A673 (cell line): ENCODE measurements around the gene DDAH1.

Experiments
- CTCF ChIP-seq: fragments of 300-800, 200-600 bp; sonication (generic); conservative IDR thresholded peaks from 2 replicates; pipeline ENCODE4 v1.5.1; 2017; ENCODE audit warnings: low read depth, mild to moderate bottlenecking, antibody characterized with exemption, low read length, moderate library complexity, mixed read lengths
- EZH2 ChIP-seq: fragments of 200-600 bp; sonication (generic); IDR thresholded peaks from 2 replicates; pipeline ENCODE4 v1.6.1; 2017; ENCODE audit warnings: borderline replicate concordance, low read depth, mild to moderate bottlenecking, mixed read lengths, antibody characterized with exemption, low read length; ENCODE audit not compliant: poor library complexity, severe bottlenecking

DNA sequence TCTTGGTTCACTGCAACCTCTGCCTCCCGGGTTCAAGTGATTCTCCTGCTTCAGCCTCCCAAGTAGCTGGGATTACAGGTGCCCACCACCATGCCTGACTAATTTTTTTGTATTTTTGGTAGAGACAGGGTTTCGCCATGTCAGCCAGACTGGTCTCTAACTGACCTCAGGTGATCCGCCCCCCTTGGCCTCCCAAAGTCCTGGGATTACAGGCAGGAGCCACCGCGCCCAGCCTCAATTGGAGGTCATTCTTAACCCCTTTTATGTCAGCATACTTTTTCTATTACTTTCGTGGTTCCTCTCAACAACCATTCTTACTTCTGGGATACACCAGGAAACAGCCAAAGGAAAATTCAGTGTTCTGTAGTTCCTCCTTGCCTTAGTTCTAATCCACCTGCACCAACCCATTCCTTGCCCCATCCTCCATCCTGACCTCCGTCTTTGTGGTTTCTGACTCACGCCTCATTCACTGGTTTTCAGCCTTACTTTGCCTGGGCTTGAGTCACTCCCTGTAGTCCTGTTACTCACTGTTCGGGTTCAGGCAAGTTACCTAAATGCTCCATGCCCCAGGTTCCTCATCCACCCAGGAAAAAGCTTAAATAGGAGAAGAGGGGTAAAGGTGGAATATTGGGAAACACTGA is 175.6 kb downstream of the DDAH1 start:
- TF ChIP-seq CTCF (no peak), EZH2 (no peak)
